Activated CD8-positive, alpha-beta memory T cell treated with anti-CD3 and anti-CD28 coated beads for 48 hours (primary cell): ENCODE results near the gene SLC9C2.
"Not testable (repeated sequence)": the region's sequence is repeated elsewhere in the genome, so short reads cannot be mapped to it uniquely, and the experiment has no call there.

Source experiments
- DNase-seq, 3 experiments: peaks; one replicate each; pipeline ENCODE4 v3.0.0-alpha.2; 2020; ENCODE audit warnings: low read depth in 2 of 3, low spot score in 2 of 3

The SLC9C2 gene

GRCh38 chr1:173485401-173485800 is 117.5 kb downstream of the SLC9C2 start:
- DNase-seq, result no peak

GRCh38 chr1:173484276-173484675 is 118.6 kb downstream of the SLC9C2 start:
- DNase-seq, result no peak

- no peak for DNase-seq
These were observed 120.2 kb downstream of the SLC9C2 start for GRCh38 chr1:173482683-173483082.

GRCh38 chr1:173481195-173481772 is 121.6 kb downstream of the SLC9C2 start:
- DNase-seq, result no peak

DNA sequence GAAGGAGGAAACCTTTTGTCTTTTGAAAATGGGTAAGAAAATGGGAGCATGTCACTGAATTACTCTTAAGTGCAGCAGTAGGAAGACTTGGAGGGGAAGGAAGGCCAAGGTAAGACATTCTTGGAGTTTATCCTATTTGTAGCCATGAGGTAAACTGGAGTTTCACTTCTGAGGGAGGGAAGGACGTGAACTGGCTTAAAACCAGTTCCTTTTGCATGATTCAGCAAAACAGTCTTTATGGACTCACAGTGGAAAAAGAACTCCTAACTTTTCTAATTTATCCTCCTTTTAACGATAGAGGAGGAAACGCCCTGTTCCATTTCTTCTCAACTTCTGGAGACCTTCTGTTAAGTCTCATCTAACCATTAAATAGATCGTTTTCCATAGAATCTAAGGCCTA is 123.2 kb downstream of the SLC9C2 start:
- no peak for DNase-seq

DNA sequence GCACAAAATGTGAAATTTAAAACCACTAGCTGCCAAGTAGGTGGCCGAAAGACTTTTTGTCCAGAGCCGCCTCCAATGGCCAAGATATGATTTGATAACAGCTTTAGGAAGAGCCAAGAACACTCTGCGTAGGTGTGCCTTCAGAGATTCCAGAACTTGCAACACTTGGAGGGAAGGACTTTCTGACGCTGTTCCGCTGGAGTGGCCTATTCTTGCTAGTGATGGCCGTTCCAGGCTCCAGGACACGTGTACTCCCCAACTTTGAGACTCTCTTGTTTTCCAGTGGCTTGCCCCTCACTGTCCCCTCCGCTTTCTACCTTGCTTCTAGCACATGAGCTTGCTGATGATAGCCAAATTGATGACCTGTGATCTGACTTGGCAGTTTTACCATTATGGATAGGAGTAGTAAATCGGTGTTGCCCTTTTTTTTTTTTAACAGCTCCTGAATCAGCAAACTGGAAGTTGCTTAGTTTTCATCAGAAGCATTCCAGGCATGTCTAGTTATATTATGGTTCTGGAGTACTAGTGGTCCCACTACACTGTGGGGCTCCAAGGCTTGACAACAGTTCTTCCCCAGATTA is 124.7 kb downstream of the SLC9C2 start:
- no peak for DNase-seq

GRCh38 chr1:173477286-173478093 is 125.4 kb downstream of the SLC9C2 start, which contains the start of gene PRDX6:
Gene PRDX6, plus strand, starts transcription at chr1:173477335. Its CDS starts 63 bp downstream, at chr1:173477398.
- DNase-seq, result peak in 2 of 3 experiments; percentile 66 to 72

GRCh38 chr1:173476665-173477285 is 126.1 kb downstream of the SLC9C2 start:
- peak; percentile 26 to 72 (median 58) for DNase-seq

DNA sequence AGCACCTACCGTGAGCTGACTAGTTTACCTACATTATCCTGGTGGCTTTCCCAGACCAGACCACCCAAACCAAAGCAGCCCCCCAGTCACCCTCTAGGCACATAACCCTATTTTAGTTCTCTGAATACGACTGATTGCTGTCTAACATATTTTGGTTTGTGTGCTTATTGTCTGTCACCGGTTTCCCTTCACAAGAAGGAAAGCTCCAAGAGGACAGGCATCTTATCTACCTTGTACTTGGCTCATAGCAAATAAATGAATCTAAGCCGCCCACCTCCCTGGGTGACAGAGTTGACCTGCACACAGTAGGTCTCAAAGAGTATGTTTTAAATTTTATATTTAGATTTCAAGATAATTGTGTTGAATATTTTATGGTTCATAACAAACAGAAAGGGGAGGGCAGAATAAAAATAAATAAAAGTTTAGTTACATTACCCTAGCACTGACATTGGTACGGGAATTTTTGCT is 126.6 kb downstream of the SLC9C2 start:
- DNase-seq, result no peak

DNA sequence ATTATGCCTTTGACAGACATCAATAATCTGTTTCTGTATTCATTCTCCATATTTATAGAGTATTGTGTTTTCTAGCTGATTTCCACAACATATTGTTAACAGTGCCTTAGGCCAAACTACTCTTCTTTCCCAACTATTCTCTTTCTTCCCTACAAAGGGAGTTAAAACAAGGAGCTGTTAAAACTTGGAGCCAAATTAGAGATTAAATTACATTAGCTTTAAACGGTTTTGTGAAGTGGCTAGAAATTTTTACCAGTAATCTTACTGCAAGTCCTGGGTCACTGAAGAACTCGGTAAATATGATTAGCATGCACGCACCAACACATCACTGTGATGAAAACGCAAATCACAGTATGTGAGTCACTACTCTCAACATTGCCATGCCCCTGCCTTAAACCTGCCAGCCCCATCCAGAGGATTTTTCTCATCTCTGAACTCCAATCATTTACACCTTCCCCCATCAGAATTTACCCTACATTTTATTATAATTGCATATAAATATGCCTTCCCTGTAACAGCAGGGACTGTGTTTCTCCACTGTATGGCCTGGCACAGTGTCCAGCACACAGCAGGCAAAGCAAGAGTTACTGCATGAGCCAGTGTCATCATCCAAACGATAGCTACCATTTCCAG is 127.2 kb downstream of the SLC9C2 start:
- no peak for DNase-seq

DNA sequence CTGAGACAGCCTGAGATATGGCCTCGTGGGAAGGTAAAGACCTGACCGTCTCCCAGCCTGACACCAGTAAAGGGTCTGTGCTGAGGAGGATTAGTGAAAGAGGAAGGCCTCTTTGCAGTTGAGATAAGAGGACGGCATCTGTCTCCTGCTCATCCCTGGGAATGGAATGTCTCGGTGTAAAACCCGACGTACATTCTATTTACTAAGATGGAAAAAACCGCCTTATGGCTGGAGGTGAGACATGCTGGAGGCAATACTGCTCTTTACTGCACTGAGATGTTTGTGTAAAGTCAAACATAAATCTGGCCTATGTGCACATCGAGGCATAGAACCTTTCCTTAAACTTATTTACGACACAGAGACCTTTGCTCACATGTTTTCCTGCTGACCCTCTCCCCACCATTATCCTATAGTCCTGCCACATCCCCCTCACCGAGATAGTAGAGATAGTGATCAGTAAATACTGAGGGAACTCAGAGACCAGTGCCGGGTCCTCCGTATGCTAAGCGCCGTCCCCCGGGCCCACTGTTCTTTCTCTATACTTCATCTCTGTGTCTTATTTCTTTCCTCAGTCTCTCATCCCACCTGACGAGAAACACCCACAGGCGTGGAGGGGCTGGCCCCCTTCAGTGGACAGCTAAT is 128.0 kb downstream of the SLC9C2 start:
- DNase-seq, result not testable (repeated sequence)

GRCh38 chr1:173474097-173474779 is 128.6 kb downstream of the SLC9C2 start:
- no peak for DNase-seq

DNA sequence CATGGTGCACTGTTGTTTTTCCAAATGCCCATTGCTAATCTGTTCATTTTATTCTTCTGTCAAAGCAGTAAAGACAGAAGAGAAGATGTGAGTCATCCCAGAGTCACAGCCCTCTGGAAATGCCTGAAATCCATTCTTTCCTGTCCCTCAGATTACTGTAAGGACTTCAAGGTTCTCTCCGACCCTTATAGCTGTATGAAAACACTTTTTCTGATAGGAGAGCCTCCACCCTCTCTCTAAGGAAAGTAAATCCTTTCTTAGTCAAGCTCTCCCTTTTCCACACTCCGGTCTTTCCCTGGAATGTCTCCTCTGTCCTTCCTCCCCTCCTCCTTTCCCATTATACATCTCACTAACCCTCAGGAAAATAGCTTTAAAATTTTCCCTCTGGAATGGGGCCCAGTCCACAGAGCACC is 129.3 kb downstream of the SLC9C2 start:
- DNase-seq, result no peak

DNA sequence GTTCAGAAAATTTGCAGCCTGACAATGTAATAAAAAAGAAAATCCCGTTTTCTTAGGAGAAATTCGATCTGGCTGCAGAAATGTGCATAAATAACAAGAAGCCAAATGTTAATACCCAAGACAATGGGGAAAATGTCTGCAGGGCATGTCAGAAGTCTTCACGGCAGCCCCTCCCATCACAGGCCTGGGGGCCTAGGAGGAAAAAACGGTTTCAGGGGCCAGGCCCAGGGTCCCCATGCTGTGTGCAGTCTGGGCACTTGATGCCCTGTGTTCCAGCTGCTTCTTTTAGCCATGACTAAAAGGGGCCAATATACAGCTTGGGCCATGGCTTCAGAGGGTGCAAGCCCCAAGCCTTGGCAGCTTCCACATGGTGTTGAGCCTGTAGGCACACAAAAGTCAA is 132.3 kb downstream of the SLC9C2 start:
- DNase-seq, result no peak

DNA sequence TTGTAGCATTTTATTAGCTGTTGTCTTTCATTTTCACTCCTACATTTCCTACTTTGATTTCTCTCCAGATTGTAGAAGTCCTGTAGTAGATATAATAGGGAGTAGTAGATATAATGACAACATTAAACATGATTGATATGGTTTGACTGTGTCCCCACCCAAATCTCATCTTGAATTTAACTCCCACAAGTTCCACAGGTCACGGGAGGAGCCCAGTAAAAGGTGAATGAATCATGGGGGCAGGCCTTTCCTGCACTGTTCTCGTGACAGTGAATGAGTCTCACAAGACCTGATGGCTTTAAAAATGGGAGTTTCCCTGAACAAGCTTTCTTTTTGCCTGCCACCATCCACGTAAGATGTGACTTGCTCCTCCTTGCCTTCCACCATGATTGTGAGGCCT is 133.2 kb downstream of the SLC9C2 start:
- no peak for DNase-seq

- no peak for DNase-seq
These were observed 135.4 kb downstream of the SLC9C2 start for GRCh38 chr1:173467426-173467825.

- not testable (repeated sequence) for DNase-seq
These were observed 138.7 kb downstream of the SLC9C2 start for GRCh38 chr1:173464185-173464584.

DNA sequence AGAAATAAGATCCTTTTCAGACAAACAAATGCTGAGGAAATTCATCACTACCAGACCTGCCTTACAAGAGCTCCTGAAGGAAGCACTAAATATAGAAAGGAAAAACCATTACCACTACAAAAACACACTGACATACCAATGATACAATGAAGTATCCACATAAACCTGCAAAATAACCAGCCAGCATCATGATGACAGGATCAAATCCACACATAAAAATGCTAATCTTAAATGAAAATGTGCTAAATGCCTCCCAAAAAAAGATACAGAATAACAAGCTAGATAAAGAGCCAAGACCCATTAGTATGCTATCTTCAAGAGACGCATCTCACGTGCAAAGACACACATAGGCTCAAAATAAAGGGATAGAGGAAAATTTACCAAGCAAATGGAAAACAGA is 140.2 kb downstream of the SLC9C2 start:
- not testable (repeated sequence) for DNase-seq

DNA sequence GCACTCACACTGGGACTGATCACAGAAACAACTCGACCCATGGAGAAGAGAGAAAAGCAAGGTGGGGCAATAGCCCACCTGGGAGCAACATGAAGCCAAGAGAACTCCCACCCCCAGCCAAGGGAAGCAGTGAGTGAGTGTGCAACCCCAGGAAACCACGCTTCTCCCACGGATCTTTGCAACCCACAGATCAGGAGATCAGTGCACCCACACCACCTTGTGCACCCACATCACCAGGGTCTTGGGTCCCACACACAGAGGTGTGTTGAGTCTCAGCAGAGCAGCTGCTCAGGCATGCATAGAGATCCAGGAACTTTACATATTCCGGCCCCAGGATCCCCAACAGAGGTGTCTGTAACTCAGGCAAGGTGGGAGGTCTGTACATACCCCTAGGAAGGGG is 143.0 kb downstream of the SLC9C2 start:
- DNase-seq, result no peak

DNA sequence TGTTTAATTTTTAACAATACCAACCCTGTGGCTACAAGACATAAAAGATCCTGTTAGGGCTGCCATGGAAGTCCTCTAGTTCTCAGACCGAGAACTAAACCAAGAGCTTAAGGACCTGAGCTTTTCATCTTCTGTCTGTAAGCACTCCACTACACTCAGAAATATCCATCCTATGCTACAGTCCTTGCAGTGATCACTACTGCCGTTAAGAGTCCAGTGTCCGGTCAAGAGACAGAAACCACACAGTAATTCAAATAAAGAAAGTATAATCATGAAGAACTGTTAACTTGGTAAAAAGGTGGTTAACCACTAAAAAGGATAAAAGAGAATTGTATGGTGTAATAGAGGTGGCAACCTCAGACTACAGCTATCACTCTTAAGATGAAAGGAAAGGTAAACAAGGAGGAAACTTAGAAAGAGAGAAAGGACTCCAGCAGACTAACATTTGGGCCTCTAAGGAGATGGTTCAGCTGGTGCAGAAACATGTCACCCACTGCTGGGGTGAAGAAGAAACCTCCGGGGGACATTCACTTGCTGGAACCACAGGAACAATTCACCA is 147.8 kb downstream of the SLC9C2 start:
- no peak for DNase-seq
